Astrocyte (in vitro differentiated cells and primary cell): Measurements from ENCODE around the gene SFTPB. TPM values are rescaled to one million over a fixed set of nuclear protein-coding genes. Genes with fewer than 3 reads are reported as not detected.
"Not testable (repeated sequence)": the region's sequence is repeated elsewhere in the genome, so short reads cannot be mapped to it uniquely, and the experiment has no call there.

Source experiments
- DNase-seq: peaks from one replicate; pipeline ENCODE4 v3.0.0-alpha.2; 2010; ENCODE audit warnings: low read depth
- FAIRE-seq: peaks from 2 replicates; lab custom pipeline; 2011; peaks lifted over from hg19 to GRCh38; lab: Jason Lieb, UNC
- H2AFZ ChIP-seq: 2 replicates; pipeline ENCODE4 v1.6.0; 2012; ENCODE audit warnings: low read depth, low read length, inconsistent platforms
- H3K27ac ChIP-seq: 2 replicates; pipeline ENCODE4 v1.5.1; 2011; ENCODE audit warnings: low read depth, low read length, inconsistent platforms
- H3K27me3 ChIP-seq: 2 replicates; pipeline ENCODE4 v1.6.0; 2011; ENCODE audit warnings: low read length, inconsistent platforms; ENCODE audit not compliant: insufficient read depth
- H3K36me3 ChIP-seq: 2 replicates; pipeline ENCODE4 v1.5.1; 2011; ENCODE audit warnings: low read length, inconsistent platforms; ENCODE audit not compliant: insufficient read depth
- H3K4me1 ChIP-seq: 2 replicates; pipeline ENCODE4 v1.5.1; 2011; ENCODE audit warnings: low read length, inconsistent platforms; ENCODE audit not compliant: insufficient read depth
- H3K4me2 ChIP-seq: 2 replicates; pipeline ENCODE4 v1.6.0; 2012; ENCODE audit warnings: low read length, inconsistent platforms
- H3K4me3 ChIP-seq: 2 replicates; pipeline ENCODE4 v1.5.1; 2011; ENCODE audit warnings: low read depth, mild to moderate bottlenecking, low read length, inconsistent platforms; ENCODE audit not compliant: insufficient read depth
- H3K79me2 ChIP-seq: 2 replicates; pipeline ENCODE4 v1.6.0; 2012; ENCODE audit warnings: mild to moderate bottlenecking, low read length, inconsistent platforms; ENCODE audit not compliant: insufficient read depth
- H3K9ac ChIP-seq: 2 replicates; pipeline ENCODE4 v1.6.0; 2012; ENCODE audit warnings: mild to moderate bottlenecking, low read length, inconsistent platforms
- H3K9me3 ChIP-seq: 2 replicates; pipeline ENCODE4 v1.5.1; 2012; ENCODE audit warnings: low read depth, mild to moderate bottlenecking, low read length, inconsistent platforms; ENCODE audit not compliant: insufficient read depth
- H4K20me1 ChIP-seq: 2 replicates; pipeline ENCODE4 v1.6.0; 2012; ENCODE audit warnings: low read length, inconsistent platforms; ENCODE audit not compliant: insufficient read depth
- H3K27ac Mint-ChIP-seq: one replicate; pipeline ENCODE4 v1.8.0; 2021; ENCODE audit warnings: mild to moderate bottlenecking, mixed read lengths; ENCODE audit not compliant: unreplicated experiment
- H3K27me3 Mint-ChIP-seq: one replicate; pipeline ENCODE4 v1.8.0; 2021; ENCODE audit warnings: low read depth, mixed read lengths; ENCODE audit not compliant: unreplicated experiment
- H3K36me3 Mint-ChIP-seq: one replicate; pipeline ENCODE4 v1.8.0; 2021; ENCODE audit warnings: low read depth, mixed read lengths; ENCODE audit not compliant: unreplicated experiment
- H3K4me1 Mint-ChIP-seq: one replicate; pipeline ENCODE4 v1.8.0; 2021; ENCODE audit warnings: low read depth, mixed read lengths; ENCODE audit not compliant: unreplicated experiment
- H3K4me3 Mint-ChIP-seq: one replicate; pipeline ENCODE4 v1.8.0; 2021; ENCODE audit warnings: mild to moderate bottlenecking, moderate library complexity, mixed read lengths; ENCODE audit not compliant: unreplicated experiment
- H3K9me3 Mint-ChIP-seq: one replicate; pipeline ENCODE4 v1.8.0; 2021; ENCODE audit warnings: mild to moderate bottlenecking, mixed read lengths; ENCODE audit not compliant: unreplicated experiment
- EZH2 ChIP-seq: IDR thresholded peaks from 2 replicates; pipeline ENCODE4 v1.6.1; 2012; ENCODE audit warnings: mild to moderate bottlenecking, low read length, inconsistent platforms; ENCODE audit not compliant: insufficient read depth
- total RNA-seq: library from RNA; stranded (reverse); gene quantifications from 2 replicates; pipeline ENCODE4 v1.2.1, GENCODE V29; 2021
- TF ChIP-seq, protein P1 (sequence below): IDR thresholded peaks from 2 replicates; pipeline ENCODE4 v1.5.1; 2011; ENCODE audit warnings: low read depth, mild to moderate bottlenecking, inconsistent platforms, low read length, moderate library complexity; ENCODE audit not compliant: insufficient read depth

Gene SFTPB
- total RNA-seq, 1 donor from 2014 or later = not detected

GRCh38 chr2:85716346-85716914 is 48.4 kb upstream of the SFTPB start:
- H3K27me3 Mint-ChIP-seq = peaks cover 51% of the 10 kb centered on the region
- no peak overlapping the region for H3K9ac ChIP-seq
- H3K36me3 Mint-ChIP-seq = peaks cover 5% of the 10 kb centered on the region
- H3K9me3 Mint-ChIP-seq = peaks cover 9% of the 10 kb centered on the region
- H3K36me3 ChIP-seq = no peaks in the 10 kb centered on the region
- peaks cover 8% of the 10 kb centered on the region for H3K27me3 ChIP-seq
- TF ChIP-seq, protein P1, sequence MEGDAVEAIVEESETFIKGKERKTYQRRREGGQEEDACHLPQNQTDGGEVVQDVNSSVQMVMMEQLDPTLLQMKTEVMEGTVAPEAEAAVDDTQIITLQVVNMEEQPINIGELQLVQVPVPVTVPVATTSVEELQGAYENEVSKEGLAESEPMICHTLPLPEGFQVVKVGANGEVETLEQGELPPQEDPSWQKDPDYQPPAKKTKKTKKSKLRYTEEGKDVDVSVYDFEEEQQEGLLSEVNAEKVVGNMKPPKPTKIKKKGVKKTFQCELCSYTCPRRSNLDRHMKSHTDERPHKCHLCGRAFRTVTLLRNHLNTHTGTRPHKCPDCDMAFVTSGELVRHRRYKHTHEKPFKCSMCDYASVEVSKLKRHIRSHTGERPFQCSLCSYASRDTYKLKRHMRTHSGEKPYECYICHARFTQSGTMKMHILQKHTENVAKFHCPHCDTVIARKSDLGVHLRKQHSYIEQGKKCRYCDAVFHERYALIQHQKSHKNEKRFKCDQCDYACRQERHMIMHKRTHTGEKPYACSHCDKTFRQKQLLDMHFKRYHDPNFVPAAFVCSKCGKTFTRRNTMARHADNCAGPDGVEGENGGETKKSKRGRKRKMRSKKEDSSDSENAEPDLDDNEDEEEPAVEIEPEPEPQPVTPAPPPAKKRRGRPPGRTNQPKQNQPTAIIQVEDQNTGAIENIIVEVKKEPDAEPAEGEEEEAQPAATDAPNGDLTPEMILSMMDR = no peak
- TF ChIP-seq EZH2 = no peak
- H3K4me1 Mint-ChIP-seq = no peaks in the 10 kb centered on the region
- peaks cover 4% of the 10 kb centered on the region for H3K4me1 ChIP-seq
- H3K4me2 ChIP-seq = no peak overlapping the region
- no peak overlapping the region for H2AFZ ChIP-seq
- no peak overlapping the region for H3K27ac ChIP-seq
- no peaks in the 10 kb centered on the region for H3K79me2 ChIP-seq
- no peak overlapping the region for H3K4me3 ChIP-seq
- no peak overlapping the region for H3K27ac Mint-ChIP-seq
- H4K20me1 ChIP-seq = no peaks in the 10 kb centered on the region
- FAIRE-seq (no peak), DNase-seq (no peak)
- no peaks in the 10 kb centered on the region for H3K9me3 ChIP-seq
- no peak overlapping the region for H3K4me3 Mint-ChIP-seq

- Histone ChIP-seq H2AFZ (no peak overlapping the region), H3K9ac (no peak overlapping the region), H3K4me1 (peaks cover 4% of the 10 kb centered on the region), H3K27me3 (peaks cover 8% of the 10 kb centered on the region), H4K20me1 (no peaks in the 10 kb centered on the region), H3K36me3 (no peaks in the 10 kb centered on the region), H3K27ac (no peak overlapping the region), H3K4me2 (no peak overlapping the region), H3K79me2 (no peaks in the 10 kb centered on the region), H3K4me3 (no peak overlapping the region), H3K9me3 (no peaks in the 10 kb centered on the region)
- Mint-ChIP-seq H3K4me1 (peaks cover 7% of the 10 kb centered on the region), H3K9me3 (no peaks in the 10 kb centered on the region), H3K36me3 (peaks cover 5% of the 10 kb centered on the region), H3K27ac (no peak overlapping the region), H3K4me3 (no peak overlapping the region), H3K27me3 (peaks cover 44% of the 10 kb centered on the region)
- TF ChIP-seq EZH2 = no peak
- TF ChIP-seq, protein P1 = no peak
- FAIRE-seq (no peak), DNase-seq (no peak)
These were observed 46.8 kb upstream of the SFTPB start for GRCh38 chr2:85714841-85715240.

DNA sequence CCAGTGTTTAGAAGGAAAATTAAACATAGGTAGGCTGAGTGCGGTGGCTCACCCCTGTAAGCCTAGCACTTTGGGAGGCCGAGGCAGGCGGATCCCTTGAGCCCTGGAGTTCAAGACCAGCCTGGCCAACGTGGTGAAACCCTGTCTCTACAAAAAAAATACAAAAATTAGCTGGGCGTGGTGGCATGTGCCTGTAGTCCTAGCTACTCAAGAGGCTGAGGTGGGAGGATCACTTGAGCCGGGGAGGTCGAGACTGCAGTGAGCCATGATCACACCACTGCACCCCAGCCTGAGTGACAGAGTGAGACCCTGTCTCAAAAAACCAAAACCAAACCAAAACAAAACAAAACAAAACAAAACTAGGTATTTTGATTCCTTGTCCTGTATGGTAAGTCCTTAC is 46.4 kb upstream of the SFTPB start:
- not testable (repeated sequence) for H4K20me1 ChIP-seq, H3K4me3 Mint-ChIP-seq, H3K36me3 Mint-ChIP-seq, H3K27ac Mint-ChIP-seq, H3K9me3 ChIP-seq, DNase-seq, H3K4me1 ChIP-seq, H3K9ac ChIP-seq, H3K27me3 ChIP-seq, H3K27ac ChIP-seq, H3K36me3 ChIP-seq, H3K9me3 Mint-ChIP-seq, H2AFZ ChIP-seq, H3K4me1 Mint-ChIP-seq, H3K79me2 ChIP-seq, H3K4me2 ChIP-seq, H3K4me3 ChIP-seq, FAIRE-seq
- H3K27me3 Mint-ChIP-seq = peaks cover 46% of the 10 kb centered on the region
